Measurements from ENCODE around the gene CCDC38.

DNA sequence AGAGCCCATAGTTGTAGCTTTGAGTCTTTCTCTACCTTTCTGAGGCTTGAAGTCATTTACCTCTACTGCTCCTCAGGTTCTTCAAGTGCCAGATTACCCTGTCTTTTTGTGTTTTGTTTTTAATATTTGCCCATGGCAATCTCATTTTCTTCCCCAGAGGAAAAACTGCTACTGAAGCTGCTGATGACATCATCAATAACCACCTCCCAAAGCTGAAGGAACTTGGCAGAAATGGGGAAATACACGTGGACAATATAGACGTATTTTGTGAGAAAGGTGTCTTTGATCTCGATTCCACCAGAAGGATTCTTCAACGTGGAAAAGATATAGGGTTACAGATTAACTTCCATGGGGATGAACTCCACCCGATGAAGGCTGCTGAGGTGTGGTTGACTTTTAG, 17.8 kb upstream of the CCDC38 start:
- TF ChIP-seq, protein P1, sequence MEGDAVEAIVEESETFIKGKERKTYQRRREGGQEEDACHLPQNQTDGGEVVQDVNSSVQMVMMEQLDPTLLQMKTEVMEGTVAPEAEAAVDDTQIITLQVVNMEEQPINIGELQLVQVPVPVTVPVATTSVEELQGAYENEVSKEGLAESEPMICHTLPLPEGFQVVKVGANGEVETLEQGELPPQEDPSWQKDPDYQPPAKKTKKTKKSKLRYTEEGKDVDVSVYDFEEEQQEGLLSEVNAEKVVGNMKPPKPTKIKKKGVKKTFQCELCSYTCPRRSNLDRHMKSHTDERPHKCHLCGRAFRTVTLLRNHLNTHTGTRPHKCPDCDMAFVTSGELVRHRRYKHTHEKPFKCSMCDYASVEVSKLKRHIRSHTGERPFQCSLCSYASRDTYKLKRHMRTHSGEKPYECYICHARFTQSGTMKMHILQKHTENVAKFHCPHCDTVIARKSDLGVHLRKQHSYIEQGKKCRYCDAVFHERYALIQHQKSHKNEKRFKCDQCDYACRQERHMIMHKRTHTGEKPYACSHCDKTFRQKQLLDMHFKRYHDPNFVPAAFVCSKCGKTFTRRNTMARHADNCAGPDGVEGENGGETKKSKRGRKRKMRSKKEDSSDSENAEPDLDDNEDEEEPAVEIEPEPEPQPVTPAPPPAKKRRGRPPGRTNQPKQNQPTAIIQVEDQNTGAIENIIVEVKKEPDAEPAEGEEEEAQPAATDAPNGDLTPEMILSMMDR (IDR thresholded peaks at IDR 0.05), result no peak
- TF ChIP-seq EP300 (IDR thresholded peaks at IDR 0.05), result no peak
- no peak for TF ChIP-seq POLR2A (IDR thresholded peaks at IDR 0.05)
- TF ChIP-seq POLR2AphosphoS5 (IDR thresholded peaks at IDR 0.05), result no peak
